ENCODE data around the gene RIMBP2.

The RIMBP2 gene

GRCh38 chr12:130711756-130712155 lies 4.3 kb downstream of the RIMBP2 start:
- no peaks in the 10 kb centered on the region for H3K9me3 ChIP-seq (ENCODE audit: control insufficient read depth, low read depth, low read length)
- no peaks in the 10 kb centered on the region for H3K36me3 ChIP-seq (ENCODE audit: control insufficient read depth, low read depth, low read length)
- H3K4me1 ChIP-seq (ENCODE audit: control insufficient read depth, low read depth, low read length): peaks cover under 1% of the 10 kb centered on the region

GRCh38 chr12:130710733-130711080 lies 5.4 kb downstream of the RIMBP2 start:
- Histone ChIP-seq H3K4me3 (ENCODE audit: low read length) (no peak overlapping the region), H3K9me3 (ENCODE audit: control insufficient read depth, low read depth, low read length) (no peaks in the 10 kb centered on the region), H3K27me3 (ENCODE audit: control insufficient read depth, insufficient read depth, low read length) (peaks cover 36% of the 10 kb centered on the region), H3K36me3 (ENCODE audit: control insufficient read depth, low read depth, low read length) (no peaks in the 10 kb centered on the region), H3K9ac (ENCODE audit: low read length) (no peak overlapping the region), H3K4me1 (ENCODE audit: control insufficient read depth, low read depth, low read length) (no peaks in the 10 kb centered on the region), H3K27ac (ENCODE audit: low read length) (no peak overlapping the region)

More at GRCh38 chr12:130711756-130712155, 4.3 kb downstream of the RIMBP2 start:
- Histone ChIP-seq H3K27me3 (ENCODE audit: control insufficient read depth, insufficient read depth, low read length) (peaks cover 45% of the 10 kb centered on the region), H3K4me3 (ENCODE audit: low read length) (no peak overlapping the region), H3K27ac (ENCODE audit: low read length) (no peak overlapping the region), H3K9ac (ENCODE audit: low read length) (no peak overlapping the region)

GRCh38 chr12:130709971-130710732 lies 5.9 kb downstream of the RIMBP2 start:
- no peak overlapping the region for H3K9ac ChIP-seq (ENCODE audit: low read length)
- H3K9me3 ChIP-seq (ENCODE audit: control insufficient read depth, low read depth, low read length): no peaks in the 10 kb centered on the region
- no peak overlapping the region for H3K4me3 ChIP-seq (ENCODE audit: low read length)
- no peaks in the 10 kb centered on the region for H3K4me1 ChIP-seq (ENCODE audit: control insufficient read depth, low read depth, low read length)
- no peaks in the 10 kb centered on the region for H3K36me3 ChIP-seq (ENCODE audit: control insufficient read depth, low read depth, low read length)
- peaks cover 30% of the 10 kb centered on the region for H3K27me3 ChIP-seq (ENCODE audit: control insufficient read depth, insufficient read depth, low read length)
- no peak overlapping the region for H3K27ac ChIP-seq (ENCODE audit: low read length)

GRCh38 chr12:130709151-130709970 lies 6.7 kb downstream of the RIMBP2 start:
- H3K27ac ChIP-seq (ENCODE audit: low read length): no peak overlapping the region
- H3K36me3 ChIP-seq (ENCODE audit: control insufficient read depth, low read depth, low read length): no peaks in the 10 kb centered on the region
- H3K27me3 ChIP-seq (ENCODE audit: control insufficient read depth, insufficient read depth, low read length): peaks cover 22% of the 10 kb centered on the region
- H3K9me3 ChIP-seq (ENCODE audit: control insufficient read depth, low read depth, low read length): no peaks in the 10 kb centered on the region
- H3K9ac ChIP-seq (ENCODE audit: low read length): no peak overlapping the region
- no peaks in the 10 kb centered on the region for H3K4me1 ChIP-seq (ENCODE audit: control insufficient read depth, low read depth, low read length)
- no peak overlapping the region for H3K4me3 ChIP-seq (ENCODE audit: low read length)

GRCh38 chr12:130708648-130709047 lies 7.5 kb downstream of the RIMBP2 start:
- Histone ChIP-seq H3K27me3 (ENCODE audit: control insufficient read depth, insufficient read depth, low read length) (peaks cover 15% of the 10 kb centered on the region), H3K9me3 (ENCODE audit: control insufficient read depth, low read depth, low read length) (no peaks in the 10 kb centered on the region), H3K9ac (ENCODE audit: low read length) (no peak overlapping the region), H3K36me3 (ENCODE audit: control insufficient read depth, low read depth, low read length) (no peaks in the 10 kb centered on the region), H3K4me3 (ENCODE audit: low read length) (no peak overlapping the region), H3K4me1 (ENCODE audit: control insufficient read depth, low read depth, low read length) (no peaks in the 10 kb centered on the region), H3K27ac (ENCODE audit: low read length) (no peak overlapping the region)

- Histone ChIP-seq H3K36me3 (ENCODE audit: control insufficient read depth, low read depth, low read length) (no peaks in the 10 kb centered on the region), H3K9me3 (ENCODE audit: control insufficient read depth, low read depth, low read length) (no peaks in the 10 kb centered on the region), H3K4me1 (ENCODE audit: control insufficient read depth, low read depth, low read length) (no peaks in the 10 kb centered on the region), H3K9ac (ENCODE audit: low read length) (no peak overlapping the region), H3K27ac (ENCODE audit: low read length) (no peak overlapping the region), H3K4me3 (ENCODE audit: low read length) (no peak overlapping the region), H3K27me3 (ENCODE audit: control insufficient read depth, insufficient read depth, low read length) (peaks cover 4% of the 10 kb centered on the region)
These were observed 8.6 kb downstream of the RIMBP2 start for GRCh38 chr12:130707571-130707891.

- H3K4me1 ChIP-seq (ENCODE audit: control insufficient read depth, low read depth, low read length): no peaks in the 10 kb centered on the region
- no peaks in the 10 kb centered on the region for H3K36me3 ChIP-seq (ENCODE audit: control insufficient read depth, low read depth, low read length)
- no peaks in the 10 kb centered on the region for H3K9me3 ChIP-seq (ENCODE audit: control insufficient read depth, low read depth, low read length)
- no peaks in the 10 kb centered on the region for H3K27me3 ChIP-seq (ENCODE audit: control insufficient read depth, insufficient read depth, low read length)
- H3K4me3 ChIP-seq (ENCODE audit: low read length): no peak overlapping the region
- no peak overlapping the region for H3K9ac ChIP-seq (ENCODE audit: low read length)
- H3K27ac ChIP-seq (ENCODE audit: low read length): no peak overlapping the region
These were observed 9.1 kb downstream of the RIMBP2 start for GRCh38 chr12:130706885-130707570.

- Histone ChIP-seq H3K36me3 (ENCODE audit: control insufficient read depth, low read depth, low read length) (no peaks in the 10 kb centered on the region), H3K4me1 (ENCODE audit: control insufficient read depth, low read depth, low read length) (no peaks in the 10 kb centered on the region), H3K4me3 (ENCODE audit: low read length) (no peak overlapping the region), H3K27me3 (ENCODE audit: control insufficient read depth, insufficient read depth, low read length) (no peaks in the 10 kb centered on the region), H3K27ac (ENCODE audit: low read length) (no peak overlapping the region), H3K9ac (ENCODE audit: low read length) (no peak overlapping the region), H3K9me3 (ENCODE audit: control insufficient read depth, low read depth, low read length) (no peaks in the 10 kb centered on the region)
These were observed 9.8 kb downstream of the RIMBP2 start for GRCh38 chr12:130706311-130706710.

GRCh38 chr12:130705178-130705822 lies 10.8 kb downstream of the RIMBP2 start:
- no peaks in the 10 kb centered on the region for H3K36me3 ChIP-seq (ENCODE audit: control insufficient read depth, low read depth, low read length)
- no peaks in the 10 kb centered on the region for H3K4me1 ChIP-seq (ENCODE audit: control insufficient read depth, low read depth, low read length)
- H3K27me3 ChIP-seq (ENCODE audit: control insufficient read depth, insufficient read depth, low read length): no peaks in the 10 kb centered on the region
- H3K9me3 ChIP-seq (ENCODE audit: control insufficient read depth, low read depth, low read length): no peaks in the 10 kb centered on the region
- no peak overlapping the region for H3K4me3 ChIP-seq (ENCODE audit: low read length)
- H3K27ac ChIP-seq (ENCODE audit: low read length): no peak overlapping the region
- H3K9ac ChIP-seq (ENCODE audit: low read length): no peak overlapping the region

- Histone ChIP-seq H3K9me3 (ENCODE audit: control insufficient read depth, low read depth, low read length) (no peaks in the 10 kb centered on the region), H3K4me3 (ENCODE audit: low read length) (no peak overlapping the region), H3K36me3 (ENCODE audit: control insufficient read depth, low read depth, low read length) (no peaks in the 10 kb centered on the region), H3K4me1 (ENCODE audit: control insufficient read depth, low read depth, low read length) (no peaks in the 10 kb centered on the region), H3K27me3 (ENCODE audit: control insufficient read depth, insufficient read depth, low read length) (no peaks in the 10 kb centered on the region), H3K27ac (ENCODE audit: low read length) (no peak overlapping the region), H3K9ac (ENCODE audit: low read length) (no peak overlapping the region)
These were observed 11.5 kb downstream of the RIMBP2 start for GRCh38 chr12:130704606-130705005.

- Histone ChIP-seq H3K4me3 (ENCODE audit: low read length) (no peak overlapping the region), H3K27ac (ENCODE audit: low read length) (no peak overlapping the region), H3K4me1 (ENCODE audit: control insufficient read depth, low read depth, low read length) (no peaks in the 10 kb centered on the region), H3K27me3 (ENCODE audit: control insufficient read depth, insufficient read depth, low read length) (no peaks in the 10 kb centered on the region), H3K36me3 (ENCODE audit: control insufficient read depth, low read depth, low read length) (no peaks in the 10 kb centered on the region), H3K9ac (ENCODE audit: low read length) (no peak overlapping the region), H3K9me3 (ENCODE audit: control insufficient read depth, low read depth, low read length) (no peaks in the 10 kb centered on the region)
These were observed 12.2 kb downstream of the RIMBP2 start for GRCh38 chr12:130703733-130704375.
